Nephron progenitor cell (in vitro differentiated cells): ENCODE data around the gene AICDA.

ENCODE experiments used
- DNase-seq: peaks from one replicate; pipeline ENCODE4 v3.0.0; 2021
- H3K27ac Mint-ChIP-seq: 2 replicates; pipeline ENCODE4 v1.8.0; 2021; ENCODE audit warnings: mild to moderate bottlenecking, moderate library complexity, mixed read lengths
- H3K27me3 Mint-ChIP-seq: 2 replicates; pipeline ENCODE4 v1.8.0; 2021; ENCODE audit warnings: mild to moderate bottlenecking, low read depth, mixed read lengths; ENCODE audit not compliant: poor library complexity
- H3K36me3 Mint-ChIP-seq: 2 replicates; pipeline ENCODE4 v1.8.0; 2021; ENCODE audit warnings: low read depth, mixed read lengths
- H3K4me1 Mint-ChIP-seq: 2 replicates; pipeline ENCODE4 v1.8.0; 2021; ENCODE audit warnings: mixed read lengths
- H3K4me3 Mint-ChIP-seq: 2 replicates; pipeline ENCODE4 v1.8.0; 2021; ENCODE audit warnings: mild to moderate bottlenecking, moderate library complexity, mixed read lengths
- H3K9me3 Mint-ChIP-seq: 2 replicates; pipeline ENCODE4 v1.8.0; 2021; ENCODE audit warnings: mild to moderate bottlenecking, moderate library complexity, mixed read lengths
- TF ChIP-seq, protein P1 (sequence below): fragments of 200-600 bp; sonication (generic); IDR thresholded peaks from 2 replicates; pipeline ENCODE4 v1.5.0; 2021; ENCODE audit warnings: antibody characterized with exemption

AICDA gene

DNA sequence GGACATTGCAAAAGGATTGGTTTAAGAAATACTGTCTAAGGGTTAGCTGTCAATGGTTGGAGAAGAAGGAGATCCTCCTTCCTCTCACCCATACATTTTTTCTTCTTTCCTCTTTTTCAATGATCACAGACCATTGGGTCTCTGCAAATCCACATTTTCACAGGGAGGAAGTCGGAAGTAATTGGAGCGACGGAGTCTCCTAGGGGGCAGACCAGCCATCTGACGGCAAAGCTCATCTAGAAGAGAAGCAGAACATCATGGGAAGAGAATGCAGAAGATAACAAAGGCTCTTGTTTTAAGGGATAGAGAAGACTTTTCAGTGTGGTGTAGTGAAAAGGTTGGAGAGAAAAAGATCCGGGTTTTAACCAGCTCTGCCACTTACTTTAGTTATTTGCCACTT, 35.3 kb upstream of the AICDA start:
- DNase-seq = no peak
- no peak overlapping the region for H3K4me3 Mint-ChIP-seq
- TF ChIP-seq, protein P1, sequence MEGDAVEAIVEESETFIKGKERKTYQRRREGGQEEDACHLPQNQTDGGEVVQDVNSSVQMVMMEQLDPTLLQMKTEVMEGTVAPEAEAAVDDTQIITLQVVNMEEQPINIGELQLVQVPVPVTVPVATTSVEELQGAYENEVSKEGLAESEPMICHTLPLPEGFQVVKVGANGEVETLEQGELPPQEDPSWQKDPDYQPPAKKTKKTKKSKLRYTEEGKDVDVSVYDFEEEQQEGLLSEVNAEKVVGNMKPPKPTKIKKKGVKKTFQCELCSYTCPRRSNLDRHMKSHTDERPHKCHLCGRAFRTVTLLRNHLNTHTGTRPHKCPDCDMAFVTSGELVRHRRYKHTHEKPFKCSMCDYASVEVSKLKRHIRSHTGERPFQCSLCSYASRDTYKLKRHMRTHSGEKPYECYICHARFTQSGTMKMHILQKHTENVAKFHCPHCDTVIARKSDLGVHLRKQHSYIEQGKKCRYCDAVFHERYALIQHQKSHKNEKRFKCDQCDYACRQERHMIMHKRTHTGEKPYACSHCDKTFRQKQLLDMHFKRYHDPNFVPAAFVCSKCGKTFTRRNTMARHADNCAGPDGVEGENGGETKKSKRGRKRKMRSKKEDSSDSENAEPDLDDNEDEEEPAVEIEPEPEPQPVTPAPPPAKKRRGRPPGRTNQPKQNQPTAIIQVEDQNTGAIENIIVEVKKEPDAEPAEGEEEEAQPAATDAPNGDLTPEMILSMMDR = no peak
- H3K27me3 Mint-ChIP-seq = peaks cover 4% of the 10 kb centered on the region
- peaks cover 10% of the 10 kb centered on the region for H3K4me1 Mint-ChIP-seq
- H3K36me3 Mint-ChIP-seq = no peaks in the 10 kb centered on the region
- H3K27ac Mint-ChIP-seq = no peak overlapping the region
- H3K9me3 Mint-ChIP-seq = no peaks in the 10 kb centered on the region

DNA sequence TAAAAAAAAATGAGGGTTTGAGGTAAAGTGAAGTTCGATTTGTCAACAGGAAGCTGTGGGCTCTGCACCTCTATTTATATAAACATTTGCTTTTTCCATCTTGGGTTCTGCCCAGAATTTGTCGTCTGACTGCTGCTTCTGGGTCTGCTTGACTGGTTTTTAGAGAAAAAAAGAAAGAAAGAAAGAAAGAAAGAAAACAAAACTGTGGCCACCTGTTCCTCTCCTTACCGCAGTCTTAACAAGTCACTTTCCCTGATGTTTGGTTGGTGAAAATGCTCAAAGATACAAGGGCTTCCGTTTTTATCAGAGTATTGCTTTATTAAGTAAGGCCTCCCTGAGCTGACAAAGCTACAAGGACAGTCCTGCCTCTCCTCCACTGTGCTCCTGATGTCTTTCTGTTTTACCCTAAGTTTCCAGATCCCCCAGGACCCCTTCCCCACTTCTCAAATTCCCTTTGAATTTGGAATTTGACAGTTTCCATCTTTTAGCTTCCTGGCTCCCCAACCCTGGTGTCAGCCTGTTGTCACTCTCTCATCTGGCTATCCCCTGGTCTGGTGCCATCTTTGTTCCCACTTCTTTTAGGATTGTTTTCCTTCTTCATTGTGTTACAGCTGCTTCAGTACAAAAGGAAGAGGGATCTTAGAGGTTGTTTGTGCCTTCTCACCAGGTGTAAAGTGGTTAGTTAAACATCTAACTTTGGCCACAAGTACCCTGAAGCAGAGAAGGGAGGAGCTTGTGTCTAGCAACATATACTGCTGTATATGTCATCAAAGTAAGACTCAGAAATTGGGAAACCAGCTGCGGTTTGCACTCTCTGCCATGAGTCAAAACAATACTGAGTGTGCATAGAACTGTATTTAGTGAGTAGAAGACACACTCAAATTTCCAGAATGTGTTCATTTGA, 31.9 kb upstream of the AICDA start:
- Mint-ChIP-seq H3K27me3 (no peaks in the 10 kb centered on the region), H3K9me3 (peaks cover 3% of the 10 kb centered on the region), H3K4me1 (peaks cover 10% of the 10 kb centered on the region), H3K4me3 (no peak overlapping the region), H3K27ac (no peak overlapping the region), H3K36me3 (no peaks in the 10 kb centered on the region)
- DNase-seq = no peak
- TF ChIP-seq, protein P1 = no peak

DNA sequence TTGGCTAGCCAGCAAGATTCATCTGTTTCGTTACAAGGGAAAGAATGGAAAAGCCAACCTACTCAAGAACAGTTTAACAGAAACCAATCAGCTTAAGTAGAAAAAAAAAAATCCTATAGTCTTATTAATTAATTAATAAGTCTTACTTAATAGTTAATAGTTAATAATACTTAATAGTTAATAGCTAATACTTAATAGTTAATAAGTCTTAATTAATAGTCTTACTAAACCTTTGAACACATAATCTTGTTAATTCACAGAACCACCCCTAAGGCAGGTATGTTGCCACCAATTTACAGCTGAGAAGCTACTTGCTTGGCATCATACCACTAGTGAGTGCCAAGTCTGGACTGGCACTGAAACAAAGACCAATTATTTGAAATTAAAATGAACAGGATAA, 30.1 kb upstream of the AICDA start:
- TF ChIP-seq, protein P1 = no peak
- H3K4me1 Mint-ChIP-seq = peaks cover 10% of the 10 kb centered on the region

DNA sequence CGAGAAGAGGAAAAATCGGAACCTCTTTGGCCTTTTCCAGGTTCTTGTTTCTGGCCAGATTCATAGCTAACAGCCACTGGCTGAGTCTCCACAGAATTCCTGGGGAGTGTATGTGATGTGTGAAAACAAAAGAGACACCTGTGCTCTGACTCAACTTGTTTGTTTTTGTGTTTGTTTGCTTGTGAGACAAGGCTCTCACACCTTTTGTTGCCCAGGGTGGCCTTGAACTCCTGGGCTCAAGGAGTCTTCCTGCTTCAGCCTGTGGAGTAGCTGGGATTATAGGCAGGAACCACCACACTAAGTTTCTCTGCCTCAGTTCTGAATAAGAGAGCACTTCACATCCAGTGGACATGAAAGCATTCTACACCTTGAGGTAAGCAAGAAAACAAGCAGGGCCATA, 27.3 kb upstream of the AICDA start:
- Mint-ChIP-seq H3K36me3 (no peaks in the 10 kb centered on the region), H3K4me1 (peaks cover 36% of the 10 kb centered on the region), H3K4me3 (no peak overlapping the region), H3K27me3 (no peaks in the 10 kb centered on the region), H3K27ac (no peak overlapping the region), H3K9me3 (peaks cover 12% of the 10 kb centered on the region)
- TF ChIP-seq, protein P1 = no peak
- DNase-seq = no peak

More for the DNA sequence above, 30.1 kb upstream of the AICDA start:
- H3K27ac Mint-ChIP-seq = no peak overlapping the region
- no peak for DNase-seq
- H3K27me3 Mint-ChIP-seq = no peaks in the 10 kb centered on the region
- peaks cover 3% of the 10 kb centered on the region for H3K9me3 Mint-ChIP-seq
- H3K36me3 Mint-ChIP-seq = no peaks in the 10 kb centered on the region
- no peak overlapping the region for H3K4me3 Mint-ChIP-seq

DNA sequence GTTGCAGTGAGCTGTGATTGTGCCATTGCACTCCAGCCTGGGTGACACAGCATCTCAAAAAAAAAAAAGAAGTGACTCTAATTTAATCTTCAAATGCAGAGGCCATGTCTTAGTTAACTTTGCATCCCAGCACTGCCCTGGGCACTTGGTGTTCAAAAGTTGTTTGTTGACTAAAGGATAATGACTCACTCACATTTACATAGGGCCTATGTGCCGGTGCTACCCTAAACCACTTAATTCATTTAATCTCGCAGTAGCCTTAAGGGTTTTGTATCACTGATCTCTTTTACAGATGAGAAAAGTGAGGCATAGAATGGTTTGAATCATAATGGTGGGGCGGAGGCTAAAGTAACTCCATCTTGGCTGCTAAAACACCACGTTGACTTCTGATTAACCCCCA, 26.3 kb upstream of the AICDA start:
- peaks cover 6% of the 10 kb centered on the region for H3K36me3 Mint-ChIP-seq
- TF ChIP-seq, protein P1 = no peak
- no peak for DNase-seq
- peaks cover 30% of the 10 kb centered on the region for H3K4me1 Mint-ChIP-seq
- H3K27ac Mint-ChIP-seq = no peak overlapping the region
- no peak overlapping the region for H3K4me3 Mint-ChIP-seq
- H3K9me3 Mint-ChIP-seq = peaks cover 21% of the 10 kb centered on the region
- H3K27me3 Mint-ChIP-seq = no peaks in the 10 kb centered on the region

DNA sequence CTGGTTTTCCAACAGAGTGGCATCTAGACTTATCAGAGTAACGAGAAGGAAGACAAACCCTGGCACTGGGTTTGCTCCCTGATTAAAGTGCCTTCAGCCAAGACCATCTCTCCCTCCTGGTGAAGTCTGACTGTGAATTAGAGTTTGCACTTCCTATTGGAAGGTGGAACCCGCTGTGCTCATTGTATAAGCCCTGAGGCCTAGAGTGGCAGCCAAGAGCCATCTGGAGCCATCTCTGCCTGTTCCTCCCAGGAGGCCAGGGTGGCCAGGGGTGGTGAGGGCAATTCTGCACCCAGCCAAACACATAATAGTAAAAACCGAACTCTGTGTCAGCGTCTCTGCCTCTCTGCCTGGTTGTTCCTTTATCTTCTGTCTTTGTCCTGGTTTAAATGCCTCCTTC, 25.0 kb upstream of the AICDA start:
- H3K36me3 Mint-ChIP-seq = peaks cover 10% of the 10 kb centered on the region
- H3K4me1 Mint-ChIP-seq = peaks cover 30% of the 10 kb centered on the region
- no peaks in the 10 kb centered on the region for H3K27me3 Mint-ChIP-seq
- TF ChIP-seq, protein P1 = no peak
- DNase-seq = no peak
- H3K9me3 Mint-ChIP-seq = peaks cover 28% of the 10 kb centered on the region
- H3K27ac Mint-ChIP-seq = no peak overlapping the region
- H3K4me3 Mint-ChIP-seq = no peak overlapping the region
